Stimulated activated effector memory CD8-positive, alpha-beta T cell treated with anti-CD3 and anti-CD28 coated beads, Interleukin-12 subunit alpha, Interleukin-12 subunit beta, amount 100 ng/mL, for 72 hours (primary cell): Measurements from ENCODE around the gene PDIA2.
A peak's percentile ranks its signal among the peaks of the same experiment; 100 is the strongest.
"Not testable (repeated sequence)": the region's sequence is repeated elsewhere in the genome, so short reads cannot be mapped to it uniquely, and the experiment has no call there.

ENCODE experiments used
- ATAC-seq: fragments of 150-1000 bp; cut with Tn5 transposase; 2 replicates; pipeline ENCODE4 v1.10.0; 2021
- DNase-seq, 2 donors: peaks; one replicate each; pipeline ENCODE4 v3.0.0; 2021 to 2022; ENCODE audit warnings: low spot score in 2 of 2
- H3K27ac Mint-ChIP-seq: one replicate; pipeline ENCODE4 v1.8.0; 2022; ENCODE audit warnings: mild to moderate bottlenecking, mixed read lengths
- H3K36me3 Mint-ChIP-seq: one replicate; pipeline ENCODE4 v1.8.0; 2022; ENCODE audit warnings: mild to moderate bottlenecking, mixed read lengths
- H3K4me1 Mint-ChIP-seq: one replicate; pipeline ENCODE4 v1.8.0; 2022; ENCODE audit warnings: mixed read lengths
- H3K4me3 Mint-ChIP-seq: one replicate; pipeline ENCODE4 v1.8.0; 2022; ENCODE audit warnings: mild to moderate bottlenecking, mixed read lengths
- H3K9me3 Mint-ChIP-seq: one replicate; pipeline ENCODE4 v1.8.0; 2022; ENCODE audit warnings: mixed read lengths

The PDIA2 gene

GRCh38 chr16:283033-283805 lies at the start of gene PDIA2:
Gene PDIA2 (plus strand): TSS chr16:283164. CDS start chr16:283170, 6 bp downstream.
- no peaks in the 10 kb centered on the region for H3K9me3 Mint-ChIP-seq
- H3K27ac Mint-ChIP-seq: no peak within 1 kb of the TSS
- H3K36me3 Mint-ChIP-seq: peaks cover 6% of the 10 kb centered on the region

GRCh38 chr16:234468-235305 lies 48.3 kb upstream of the PDIA2 start, which contains the start of gene FAM234A:
Gene FAM234A (plus strand): TSS chr16:234821. CDS start chr16:254414, 19,593 bp downstream.
- peaks cover 11% of the 10 kb centered on the region for H3K4me1 Mint-ChIP-seq
- H3K27ac Mint-ChIP-seq: peak within 1 kb of the TSS; percentile 97
- H3K4me3 Mint-ChIP-seq: peak within 1 kb of the TSS; percentile 93
- ATAC-seq: peak; percentile 93
- H3K36me3 Mint-ChIP-seq: peaks cover 8% of the 10 kb centered on the region
- peak; percentile 95 to 97 for DNase-seq
- H3K9me3 Mint-ChIP-seq: no peaks in the 10 kb centered on the region

More at GRCh38 chr16:283033-283805, at the start of gene PDIA2:
- Mint-ChIP-seq H3K4me3 (no peak within 1 kb of the TSS), H3K4me1 (peaks cover 10% of the 10 kb centered on the region)
- ATAC-seq (no peak), DNase-seq (no peak)

- Mint-ChIP-seq H3K4me1 (peaks cover 19% of the 10 kb centered on the region), H3K27ac (no peak overlapping the region), H3K36me3 (no peaks in the 10 kb centered on the region), H3K4me3 (no peak overlapping the region), H3K9me3 (no peaks in the 10 kb centered on the region)
- DNase-seq: no peak
- ATAC-seq: no peak
These were observed 43.1 kb upstream of the PDIA2 start for GRCh38 chr16:239948-240277.

GRCh38 chr16:240559-240958 lies 42.4 kb upstream of the PDIA2 start:
- Mint-ChIP-seq H3K9me3 (no peaks in the 10 kb centered on the region), H3K4me3 (no peak overlapping the region)
- ATAC-seq: no peak

GRCh38 chr16:242281-242680 lies 40.7 kb upstream of the PDIA2 start:
- Mint-ChIP-seq H3K4me1 (peaks cover 11% of the 10 kb centered on the region), H3K9me3 (no peaks in the 10 kb centered on the region), H3K4me3 (no peak overlapping the region), H3K27ac (no peak overlapping the region), H3K36me3 (no peaks in the 10 kb centered on the region)
- ATAC-seq (no peak), DNase-seq (no peak)

More at GRCh38 chr16:240559-240958, 42.4 kb upstream of the PDIA2 start:
- peak overlapping the region; percentile 14 for H3K27ac Mint-ChIP-seq
- DNase-seq: no peak
- H3K36me3 Mint-ChIP-seq: no peaks in the 10 kb centered on the region
- H3K4me1 Mint-ChIP-seq: peaks cover 13% of the 10 kb centered on the region

GRCh38 chr16:243348-243747 lies 39.6 kb upstream of the PDIA2 start:
- peaks cover 11% of the 10 kb centered on the region for H3K4me1 Mint-ChIP-seq
- H3K4me3 Mint-ChIP-seq: no peak overlapping the region
- H3K9me3 Mint-ChIP-seq: no peaks in the 10 kb centered on the region
- H3K36me3 Mint-ChIP-seq: no peaks in the 10 kb centered on the region
- no peak for DNase-seq
- no peak overlapping the region for H3K27ac Mint-ChIP-seq
- ATAC-seq: no peak

- Mint-ChIP-seq H3K9me3 (no peaks in the 10 kb centered on the region), H3K27ac (no peak overlapping the region), H3K4me1 (peaks cover 6% of the 10 kb centered on the region), H3K4me3 (no peak overlapping the region), H3K36me3 (no peaks in the 10 kb centered on the region)
- ATAC-seq (no peak), DNase-seq (no peak)
These were observed 37.9 kb upstream of the PDIA2 start for GRCh38 chr16:245105-245504.

GRCh38 chr16:247027-247426 lies 35.9 kb upstream of the PDIA2 start:
- ATAC-seq (no peak), DNase-seq (no peak)
- H3K36me3 Mint-ChIP-seq: no peaks in the 10 kb centered on the region
- no peaks in the 10 kb centered on the region for H3K4me1 Mint-ChIP-seq
- peak overlapping the region; percentile 29 for H3K27ac Mint-ChIP-seq
- H3K9me3 Mint-ChIP-seq: no peaks in the 10 kb centered on the region
- H3K4me3 Mint-ChIP-seq: no peak overlapping the region

- Mint-ChIP-seq H3K36me3 (peaks cover 5% of the 10 kb centered on the region), H3K4me3 (no peak overlapping the region), H3K9me3 (no peaks in the 10 kb centered on the region), H3K4me1 (peaks cover 10% of the 10 kb centered on the region), H3K27ac (no peak overlapping the region)
- ATAC-seq (no peak), DNase-seq (no peak)
These were observed 33.5 kb upstream of the PDIA2 start for GRCh38 chr16:249431-249830.

GRCh38 chr16:252366-253337 lies 30.3 kb upstream of the PDIA2 start:
- Mint-ChIP-seq H3K4me1 (peaks cover 10% of the 10 kb centered on the region), H3K9me3 (no peaks in the 10 kb centered on the region)
- DNase-seq: peak in 1 of 2 donors; percentile 56

GRCh38 chr16:253833-254232 lies 29.1 kb upstream of the PDIA2 start:
- Mint-ChIP-seq H3K4me1 (peaks cover 10% of the 10 kb centered on the region), H3K4me3 (peak overlapping the region; percentile 63), H3K9me3 (no peaks in the 10 kb centered on the region), H3K36me3 (peaks cover 16% of the 10 kb centered on the region), H3K27ac (no peak overlapping the region)
- DNase-seq (no peak), ATAC-seq (no peak)

More at GRCh38 chr16:252366-253337, 30.3 kb upstream of the PDIA2 start:
- peak overlapping the region; percentile 63 for H3K4me3 Mint-ChIP-seq
- peak overlapping the region; percentile 75 for H3K27ac Mint-ChIP-seq
- H3K36me3 Mint-ChIP-seq: peaks cover 16% of the 10 kb centered on the region
- ATAC-seq: peak; percentile 92

- no peak overlapping the region for H3K27ac Mint-ChIP-seq
- DNase-seq (no peak), ATAC-seq (no peak)
- peaks cover 16% of the 10 kb centered on the region for H3K36me3 Mint-ChIP-seq
- H3K4me1 Mint-ChIP-seq: peaks cover 16% of the 10 kb centered on the region
- no peaks in the 10 kb centered on the region for H3K9me3 Mint-ChIP-seq
- peak overlapping the region; percentile 63 for H3K4me3 Mint-ChIP-seq
These were observed 28.5 kb upstream of the PDIA2 start for GRCh38 chr16:254461-254860.

GRCh38 chr16:255183-255582 lies 27.8 kb upstream of the PDIA2 start:
- Mint-ChIP-seq H3K4me3 (no peak overlapping the region), H3K27ac (no peak overlapping the region), H3K4me1 (peaks cover 17% of the 10 kb centered on the region), H3K9me3 (no peaks in the 10 kb centered on the region), H3K36me3 (peaks cover 16% of the 10 kb centered on the region)
- DNase-seq (no peak), ATAC-seq (no peak)

- H3K27ac Mint-ChIP-seq, H3K9me3 Mint-ChIP-seq, H3K4me3 Mint-ChIP-seq, DNase-seq, ATAC-seq: not testable (repeated sequence)
- H3K36me3 Mint-ChIP-seq: peaks cover 36% of the 10 kb centered on the region
- peaks cover 16% of the 10 kb centered on the region for H3K4me1 Mint-ChIP-seq
These were observed 24.9 kb upstream of the PDIA2 start for GRCh38 chr16:258091-258490.

GRCh38 chr16:259226-259625 lies 23.7 kb upstream of the PDIA2 start:
- H3K36me3 Mint-ChIP-seq: peaks cover 33% of the 10 kb centered on the region

More at GRCh38 chr16:259226-259625, 23.7 kb upstream of the PDIA2 start:
- Mint-ChIP-seq H3K4me1 (peaks cover 15% of the 10 kb centered on the region), H3K27ac (peak overlapping the region; percentile 74), H3K9me3 (no peaks in the 10 kb centered on the region), H3K4me3 (peak overlapping the region; percentile 40)
- no peak for DNase-seq
- peak; percentile 74 for ATAC-seq
